ENCODE data around the gene METTL26. TPM values are rescaled to one million over a fixed set of nuclear protein-coding genes. Genes with fewer than 3 reads are reported as not detected.

Gene METTL26
- total and polyA plus RNA-seq, 9 of the 15 experiments (the other 6 are each of a cell fraction or from before 2014, with no cell fraction given): 7.3 to 262 (median 80.9) TPM

GRCh38 chr16:637081-638018, 1.2 kb upstream of the METTL26 start (continued):
- TF ChIP-seq TEAD1 (CRISPR knock-in tag; IDR thresholded peaks at IDR 0.05) (0 out of 4 replicates have a peak, but pooled peaks of 1 of the 2 experiments have one; percentile 29), NFYB (IDR thresholded peaks at IDR 0.05; ENCODE audit: extremely low read depth, insufficient read length) (no peak), NRF1 (conservative IDR thresholded peaks at IDR 0.05 in 1 of 2, IDR thresholded peaks at IDR 0.05 in 1 of 2) (peak; percentile 63 to 66), ZBTB2 (IDR thresholded peaks at IDR 0.05) (0 out of 2 replicates have a peak, but pooled peaks have one; percentile 33), HIVEP1 (CRISPR knock-in tag; IDR thresholded peaks at IDR 0.05) (no peak), MAX (CRISPR knock-in tag; IDR thresholded peaks at IDR 0.05) (peak; percentile 66), SMAD2 (IDR thresholded peaks at IDR 0.05; ENCODE audit: low read depth, low read length) (no peak), NFIX (CRISPR knock-in tag; IDR thresholded peaks at IDR 0.05; ENCODE audit: low read depth) (no peak), HDGF (IDR thresholded peaks at IDR 0.05) (0 out of 2 replicates have a peak, but pooled peaks have one; percentile 21), LCOR (CRISPR knock-in tag; IDR thresholded peaks at IDR 0.05) (no peak), PHTF2 (CRISPR knock-in tag; IDR thresholded peaks at IDR 0.05) (no peak), RERE (CRISPR knock-in tag; IDR thresholded peaks at IDR 0.05; ENCODE audit: borderline replicate concordance) (no peak), ZNF239 (CRISPR knock-in tag; IDR thresholded peaks at IDR 0.05) (no peak), ZNF512 (tag; IDR thresholded peaks at IDR 0.05) (no peak), POLR2G (IDR thresholded peaks at IDR 0.05; ENCODE audit: low read depth, low read length) (0 out of 2 replicates have a peak, but pooled peaks have one; percentile 35), ZNF398 (CRISPR knock-in tag; IDR thresholded peaks at IDR 0.05) (no peak)
